ENCODE results near the gene CNBP. TPM values are rescaled to one million over a fixed set of nuclear protein-coding genes. Genes with fewer than 3 reads are reported as not detected.

Gene CNBP
- total and polyA plus RNA-seq, 9 of the 15 experiments (the other 6 are each of a cell fraction or from before 2014, with no cell fraction given): 284 to 717 (median 412) TPM

DNA sequence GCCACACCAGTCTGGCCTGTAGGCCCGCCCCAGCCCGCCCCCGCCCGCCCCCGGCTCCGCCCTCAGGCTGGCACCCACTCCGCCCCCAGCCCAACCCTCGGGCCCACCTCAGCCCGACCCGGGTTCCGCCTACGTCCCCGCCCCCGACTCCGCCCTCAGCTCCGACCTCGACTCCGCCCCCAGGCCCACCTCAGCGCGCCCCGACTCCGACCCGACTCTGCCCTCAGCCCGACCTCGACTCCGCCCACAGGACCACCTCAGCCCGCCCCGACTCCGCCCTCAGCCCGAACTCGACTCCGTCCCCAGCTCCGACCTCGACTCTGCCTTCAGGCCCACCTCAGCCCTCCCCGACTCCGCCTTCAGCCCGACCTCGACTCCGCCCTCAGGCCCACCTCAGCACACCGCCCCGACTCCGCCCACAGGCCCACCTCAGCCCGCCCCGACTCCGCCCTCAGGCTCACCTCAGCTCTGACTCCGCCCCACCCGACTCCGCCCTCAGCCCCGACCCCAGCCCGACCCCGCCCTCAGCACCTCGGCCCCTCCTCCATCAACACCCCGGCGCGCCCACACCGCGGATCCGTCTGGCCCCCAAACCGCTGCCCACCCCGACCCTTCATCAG, 61.8 kb downstream of the CNBP start, which contains the start of gene RAB43 (continued):
- TF ChIP-seq, protein P1, sequence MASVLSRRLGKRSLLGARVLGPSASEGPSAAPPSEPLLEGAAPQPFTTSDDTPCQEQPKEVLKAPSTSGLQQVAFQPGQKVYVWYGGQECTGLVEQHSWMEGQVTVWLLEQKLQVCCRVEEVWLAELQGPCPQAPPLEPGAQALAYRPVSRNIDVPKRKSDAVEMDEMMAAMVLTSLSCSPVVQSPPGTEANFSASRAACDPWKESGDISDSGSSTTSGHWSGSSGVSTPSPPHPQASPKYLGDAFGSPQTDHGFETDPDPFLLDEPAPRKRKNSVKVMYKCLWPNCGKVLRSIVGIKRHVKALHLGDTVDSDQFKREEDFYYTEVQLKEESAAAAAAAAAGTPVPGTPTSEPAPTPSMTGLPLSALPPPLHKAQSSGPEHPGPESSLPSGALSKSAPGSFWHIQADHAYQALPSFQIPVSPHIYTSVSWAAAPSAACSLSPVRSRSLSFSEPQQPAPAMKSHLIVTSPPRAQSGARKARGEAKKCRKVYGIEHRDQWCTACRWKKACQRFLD (CRISPR knock-in tag; IDR thresholded peaks at IDR 0.05): no peak
- TF ChIP-seq POLR3G (IDR thresholded peaks at IDR 0.05; ENCODE audit: extremely low read depth, insufficient read length, insufficient replicate concordance) (no peak), SP2 (IDR thresholded peaks at IDR 0.05; ENCODE audit: extremely low read depth, low read depth, low read length, poor library complexity, severe bottlenecking) (no peak), NFYB (IDR thresholded peaks at IDR 0.05; ENCODE audit: extremely low read depth, insufficient read length) (no peak), ZNF354B (CRISPR knock-in tag; IDR thresholded peaks at IDR 0.05) (no peak), POLR2A (conservative IDR thresholded peaks at IDR 0.05) (no peak), HDGF (IDR thresholded peaks at IDR 0.05) (peak; percentile 92; the same call in 1 of the 2 replicates), CCNT2 (IDR thresholded peaks at IDR 0.05; ENCODE audit: borderline replicate concordance, extremely low read depth, insufficient read length, low read depth, low read length) (peak; percentile 12), ATF7 (IDR thresholded peaks at IDR 0.05) (no peak), MBD2 (IDR thresholded peaks at IDR 0.05; ENCODE audit: borderline replicate concordance, low read depth) (peak; percentile 32; the same call in 1 of the 2 replicates), ZNF146 (CRISPR knock-in tag; IDR thresholded peaks at IDR 0.05; ENCODE audit: unreplicated experiment) (no peak), ZBTB17 (CRISPR knock-in tag; IDR thresholded peaks at IDR 0.05) (no peak)
- TF ChIP-seq, protein P2, sequence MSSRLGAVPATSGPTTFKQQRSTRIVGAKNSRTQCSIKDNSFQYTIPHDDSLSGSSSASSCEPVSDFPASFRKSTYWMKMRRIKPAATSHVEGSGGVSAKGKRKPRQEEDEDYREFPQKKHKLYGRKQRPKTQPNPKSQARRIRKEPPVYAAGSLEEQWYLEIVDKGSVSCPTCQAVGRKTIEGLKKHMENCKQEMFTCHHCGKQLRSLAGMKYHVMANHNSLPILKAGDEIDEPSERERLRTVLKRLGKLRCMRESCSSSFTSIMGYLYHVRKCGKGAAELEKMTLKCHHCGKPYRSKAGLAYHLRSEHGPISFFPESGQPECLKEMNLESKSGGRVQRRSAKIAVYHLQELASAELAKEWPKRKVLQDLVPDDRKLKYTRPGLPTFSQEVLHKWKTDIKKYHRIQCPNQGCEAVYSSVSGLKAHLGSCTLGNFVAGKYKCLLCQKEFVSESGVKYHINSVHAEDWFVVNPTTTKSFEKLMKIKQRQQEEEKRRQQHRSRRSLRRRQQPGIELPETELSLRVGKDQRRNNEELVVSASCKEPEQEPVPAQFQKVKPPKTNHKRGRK (tag; IDR thresholded peaks at IDR 0.05): no peak
- TF ChIP-seq, protein P3, sequence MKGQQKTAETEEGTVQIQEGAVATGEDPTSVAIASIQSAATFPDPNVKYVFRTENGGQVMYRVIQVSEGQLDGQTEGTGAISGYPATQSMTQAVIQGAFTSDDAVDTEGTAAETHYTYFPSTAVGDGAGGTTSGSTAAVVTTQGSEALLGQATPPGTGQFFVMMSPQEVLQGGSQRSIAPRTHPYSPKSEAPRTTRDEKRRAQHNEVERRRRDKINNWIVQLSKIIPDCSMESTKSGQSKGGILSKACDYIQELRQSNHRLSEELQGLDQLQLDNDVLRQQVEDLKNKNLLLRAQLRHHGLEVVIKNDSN (CRISPR knock-in tag; IDR thresholded peaks at IDR 0.05): no peak
- TF ChIP-seq, protein P4, sequence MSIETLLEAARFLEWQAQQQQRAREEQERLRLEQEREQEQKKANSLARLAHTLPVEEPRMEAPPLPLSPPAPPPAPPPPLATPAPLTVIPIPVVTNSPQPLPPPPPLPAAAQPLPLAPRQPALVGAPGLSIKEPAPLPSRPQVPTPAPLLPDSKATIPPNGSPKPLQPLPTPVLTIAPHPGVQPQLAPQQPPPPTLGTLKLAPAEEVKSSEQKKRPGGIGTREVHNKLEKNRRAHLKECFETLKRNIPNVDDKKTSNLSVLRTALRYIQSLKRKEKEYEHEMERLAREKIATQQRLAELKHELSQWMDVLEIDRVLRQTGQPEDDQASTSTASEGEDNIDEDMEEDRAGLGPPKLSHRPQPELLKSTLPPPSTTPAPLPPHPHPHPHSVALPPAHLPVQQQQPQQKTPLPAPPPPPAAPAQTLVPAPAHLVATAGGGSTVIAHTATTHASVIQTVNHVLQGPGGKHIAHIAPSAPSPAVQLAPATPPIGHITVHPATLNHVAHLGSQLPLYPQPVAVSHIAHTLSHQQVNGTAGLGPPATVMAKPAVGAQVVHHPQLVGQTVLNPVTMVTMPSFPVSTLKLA (conservative IDR thresholded peaks at IDR 0.05): no peak
- TF ChIP-seq, protein P5, sequence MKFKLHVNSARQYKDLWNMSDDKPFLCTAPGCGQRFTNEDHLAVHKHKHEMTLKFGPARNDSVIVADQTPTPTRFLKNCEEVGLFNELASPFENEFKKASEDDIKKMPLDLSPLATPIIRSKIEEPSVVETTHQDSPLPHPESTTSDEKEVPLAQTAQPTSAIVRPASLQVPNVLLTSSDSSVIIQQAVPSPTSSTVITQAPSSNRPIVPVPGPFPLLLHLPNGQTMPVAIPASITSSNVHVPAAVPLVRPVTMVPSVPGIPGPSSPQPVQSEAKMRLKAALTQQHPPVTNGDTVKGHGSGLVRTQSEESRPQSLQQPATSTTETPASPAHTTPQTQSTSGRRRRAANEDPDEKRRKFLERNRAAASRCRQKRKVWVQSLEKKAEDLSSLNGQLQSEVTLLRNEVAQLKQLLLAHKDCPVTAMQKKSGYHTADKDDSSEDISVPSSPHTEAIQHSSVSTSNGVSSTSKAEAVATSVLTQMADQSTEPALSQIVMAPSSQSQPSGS (CRISPR knock-in tag; IDR thresholded peaks at IDR 0.05): no peak
- TF ChIP-seq, protein P6, sequence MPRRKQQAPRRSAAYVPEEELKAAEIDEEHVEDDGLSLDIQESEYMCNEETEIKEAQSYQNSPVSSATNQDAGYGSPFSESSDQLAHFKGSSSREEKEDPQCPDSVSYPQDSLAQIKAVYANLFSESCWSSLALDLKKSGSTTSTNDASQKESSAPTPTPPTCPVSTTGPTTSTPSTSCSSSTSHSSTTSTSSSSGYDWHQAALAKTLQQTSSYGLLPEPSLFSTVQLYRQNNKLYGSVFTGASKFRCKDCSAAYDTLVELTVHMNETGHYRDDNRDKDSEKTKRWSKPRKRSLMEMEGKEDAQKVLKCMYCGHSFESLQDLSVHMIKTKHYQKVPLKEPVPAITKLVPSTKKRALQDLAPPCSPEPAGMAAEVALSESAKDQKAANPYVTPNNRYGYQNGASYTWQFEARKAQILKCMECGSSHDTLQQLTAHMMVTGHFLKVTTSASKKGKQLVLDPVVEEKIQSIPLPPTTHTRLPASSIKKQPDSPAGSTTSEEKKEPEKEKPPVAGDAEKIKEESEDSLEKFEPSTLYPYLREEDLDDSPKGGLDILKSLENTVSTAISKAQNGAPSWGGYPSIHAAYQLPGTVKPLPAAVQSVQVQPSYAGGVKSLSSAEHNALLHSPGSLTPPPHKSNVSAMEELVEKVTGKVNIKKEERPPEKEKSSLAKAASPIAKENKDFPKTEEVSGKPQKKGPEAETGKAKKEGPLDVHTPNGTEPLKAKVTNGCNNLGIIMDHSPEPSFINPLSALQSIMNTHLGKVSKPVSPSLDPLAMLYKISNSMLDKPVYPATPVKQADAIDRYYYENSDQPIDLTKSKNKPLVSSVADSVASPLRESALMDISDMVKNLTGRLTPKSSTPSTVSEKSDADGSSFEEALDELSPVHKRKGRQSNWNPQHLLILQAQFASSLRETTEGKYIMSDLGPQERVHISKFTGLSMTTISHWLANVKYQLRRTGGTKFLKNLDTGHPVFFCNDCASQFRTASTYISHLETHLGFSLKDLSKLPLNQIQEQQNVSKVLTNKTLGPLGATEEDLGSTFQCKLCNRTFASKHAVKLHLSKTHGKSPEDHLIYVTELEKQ (CRISPR knock-in tag; IDR thresholded peaks at IDR 0.05): no peak

All from K562 (cell line).